Kidney (tissue), 14 donors: ENCODE results near the gene APOL1. TPM values are rescaled to one million over a fixed set of nuclear protein-coding genes. Genes with fewer than 3 reads are reported as not detected.

Experiments used
- DNase-seq, 5 donors: peaks; one replicate each; pipeline ENCODE4 v3.0.0-alpha.2; 2013 to 2020
- FAIRE-seq: peaks from 2 replicates; lab custom pipeline; 2012; peaks lifted over from hg19 to GRCh38; lab: Jason Lieb, UNC
- H3K27ac ChIP-seq, 2 donors: one replicate each; pipeline ENCODE4 v1.7.0; 2013; ENCODE audit warnings: low read depth in 2 of 2, low read length in 2 of 2, inconsistent platforms in 1 of 2
- H3K27me3 ChIP-seq: one replicate; pipeline ENCODE4 v1.7.1; 2013; ENCODE audit warnings: low read length, inconsistent platforms; ENCODE audit not compliant: control insufficient read depth, insufficient read depth
- H3K36me3 ChIP-seq, 3 donors: one replicate each; pipeline versions ENCODE4 v1.7.0 to v1.7.1; 2013; ENCODE audit warnings: low read length in 3 of 3, control low read depth in 1 of 3, inconsistent platforms in 1 of 3; ENCODE audit not compliant: insufficient read depth in 3 of 3, control insufficient read depth in 2 of 3
- H3K4me1 ChIP-seq, 3 donors: one replicate each; pipeline versions ENCODE4 v1.7.0 to v1.7.1; 2013; ENCODE audit warnings: low read length in 3 of 3, inconsistent platforms in 1 of 3, low read depth in 1 of 3; ENCODE audit not compliant: control insufficient read depth in 2 of 3, insufficient read depth in 2 of 3
- H3K4me3 ChIP-seq, 3 donors: one replicate each; pipeline versions ENCODE4 v1.7.0 to v1.8.1; 2013; ENCODE audit warnings: low read length in 3 of 3, control low read depth in 1 of 3, inconsistent platforms in 1 of 3
- H3K9ac ChIP-seq, 3 donors: one replicate each; pipeline versions ENCODE4 v1.7.0 to v1.7.1; 2013; ENCODE audit warnings: low read length in 3 of 3, control low read depth in 1 of 3, inconsistent platforms in 1 of 3
- H3K9me3 ChIP-seq, 3 donors: one replicate each; pipeline versions ENCODE4 v1.7.0 to v1.7.1; 2013; ENCODE audit warnings: low read length in 3 of 3, control low read depth in 1 of 3, inconsistent platforms in 1 of 3; ENCODE audit not compliant: control insufficient read depth in 2 of 3, insufficient read depth in 1 of 3
- intact Hi-C: fragments of 100-400 bp; cut with DNase I; formaldehyde crosslinking; loops from one replicate; pipeline ENCODE4 v1.11.1; 2022
- polyA plus RNA-seq: library from polyadenylated mRNA; stranded (reverse); fragments of 350-450 nt; fragmentation: Illumina TruSeq; extraction: RNeasy Lipid Tissue Mini Kit (QIAGEN cat#74804); gene quantifications from one replicate; pipeline ENCODE4 v1.2.3, GENCODE V29; 2014; ENCODE audit warnings: low read depth, low replicate concordance; ENCODE audit not compliant: insufficient read depth
- total RNA-seq: library from RNA; stranded (reverse); fragmentation: NEBNext Ultra II Directional; extraction: Animal tissue kit (Norgen Biotek cat#: 25700); gene quantifications from one replicate; pipeline ENCODE4 v1.2.1, GENCODE V29; 2021
- TF ChIP-seq, protein P1 (sequence below): IDR thresholded peaks from 3 replicates; pipeline ENCODE4 v1.5.1; 2012; ENCODE audit warnings: mild to moderate bottlenecking, moderate library complexity, borderline replicate concordance; ENCODE audit not compliant: insufficient read depth; ENCODE audit errors: extremely low read depth
- donor health status: control.
- donor health status: control.
- donor health status: control.
- donor health status: control.
- donor health status: control.
- donor health status: DM: yes; HTN: yes; CAD: no.
- donor health status: Normal renal cell carcinoma (clear cell type).

APOL1 gene
- total and polyA plus RNA-seq, 2 donors from 2014 or later = 51.8 to 160 TPM

DNA sequence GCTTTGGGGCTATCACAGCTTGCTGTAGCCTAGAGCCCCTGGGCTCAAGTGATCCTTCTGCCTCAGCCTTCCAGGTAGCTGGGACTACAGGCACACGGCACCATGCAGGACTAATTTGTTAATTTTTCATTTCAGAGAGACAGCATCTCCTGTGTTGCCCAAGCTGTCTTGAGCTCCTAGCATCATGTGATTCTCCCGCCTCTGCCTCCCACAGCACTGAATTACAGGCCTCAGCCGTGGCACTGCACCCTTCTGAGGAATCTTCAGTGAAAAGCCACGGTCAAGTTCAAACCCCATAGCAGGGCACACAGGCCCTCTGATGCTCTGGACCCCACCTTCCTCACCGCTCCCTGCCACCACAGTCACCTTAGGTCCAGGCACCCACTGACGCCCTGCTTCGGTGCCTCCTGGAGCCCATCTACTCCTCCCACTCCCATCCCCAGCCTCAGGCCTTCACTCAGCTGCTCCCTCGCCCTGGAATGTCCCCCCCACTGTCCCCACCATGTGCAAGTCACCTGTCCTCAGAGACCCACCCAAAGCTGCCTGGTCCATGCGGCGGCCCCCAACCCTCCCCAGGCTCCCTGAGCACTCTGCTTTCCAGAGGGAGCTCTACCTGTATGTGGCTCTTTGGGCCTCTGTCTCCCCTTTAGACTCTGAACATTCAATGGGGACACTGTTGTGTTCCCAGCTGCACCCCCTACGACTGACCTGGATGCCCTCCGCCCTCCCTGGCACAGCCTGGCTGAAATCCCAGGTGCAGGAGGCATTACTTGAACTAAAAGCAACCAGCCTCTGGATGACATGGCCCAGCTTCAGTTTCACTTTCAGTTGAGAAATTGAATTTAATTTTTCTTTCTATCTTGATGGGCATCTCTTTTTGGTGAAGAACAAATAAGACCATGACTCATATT is 15.2 kb upstream of the APOL1 start:
- intact Hi-C loops = no loop called here
- Histone ChIP-seq H3K36me3 (peaks cover 0 to 4% (median 2%) of the 10 kb centered on the region in 3 donors), H3K27me3 (no peaks in the 10 kb centered on the region), H3K4me3 (peak overlapping the region in 2 of 3 donors; percentile 99), H3K9me3 (no peaks in the 10 kb centered on the region), H3K27ac (peak overlapping the region; percentile 54 to 96), H3K4me1 (peaks cover 2 to 18% (median 9%) of the 10 kb centered on the region in 3 donors), H3K9ac (peak overlapping the region in 2 of 3 donors; percentile 44 to 97)
- FAIRE-seq (no peak), DNase-seq (peak in 1 of 5 donors; percentile 44)
- TF ChIP-seq, protein P1, sequence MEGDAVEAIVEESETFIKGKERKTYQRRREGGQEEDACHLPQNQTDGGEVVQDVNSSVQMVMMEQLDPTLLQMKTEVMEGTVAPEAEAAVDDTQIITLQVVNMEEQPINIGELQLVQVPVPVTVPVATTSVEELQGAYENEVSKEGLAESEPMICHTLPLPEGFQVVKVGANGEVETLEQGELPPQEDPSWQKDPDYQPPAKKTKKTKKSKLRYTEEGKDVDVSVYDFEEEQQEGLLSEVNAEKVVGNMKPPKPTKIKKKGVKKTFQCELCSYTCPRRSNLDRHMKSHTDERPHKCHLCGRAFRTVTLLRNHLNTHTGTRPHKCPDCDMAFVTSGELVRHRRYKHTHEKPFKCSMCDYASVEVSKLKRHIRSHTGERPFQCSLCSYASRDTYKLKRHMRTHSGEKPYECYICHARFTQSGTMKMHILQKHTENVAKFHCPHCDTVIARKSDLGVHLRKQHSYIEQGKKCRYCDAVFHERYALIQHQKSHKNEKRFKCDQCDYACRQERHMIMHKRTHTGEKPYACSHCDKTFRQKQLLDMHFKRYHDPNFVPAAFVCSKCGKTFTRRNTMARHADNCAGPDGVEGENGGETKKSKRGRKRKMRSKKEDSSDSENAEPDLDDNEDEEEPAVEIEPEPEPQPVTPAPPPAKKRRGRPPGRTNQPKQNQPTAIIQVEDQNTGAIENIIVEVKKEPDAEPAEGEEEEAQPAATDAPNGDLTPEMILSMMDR = no peak

DNA sequence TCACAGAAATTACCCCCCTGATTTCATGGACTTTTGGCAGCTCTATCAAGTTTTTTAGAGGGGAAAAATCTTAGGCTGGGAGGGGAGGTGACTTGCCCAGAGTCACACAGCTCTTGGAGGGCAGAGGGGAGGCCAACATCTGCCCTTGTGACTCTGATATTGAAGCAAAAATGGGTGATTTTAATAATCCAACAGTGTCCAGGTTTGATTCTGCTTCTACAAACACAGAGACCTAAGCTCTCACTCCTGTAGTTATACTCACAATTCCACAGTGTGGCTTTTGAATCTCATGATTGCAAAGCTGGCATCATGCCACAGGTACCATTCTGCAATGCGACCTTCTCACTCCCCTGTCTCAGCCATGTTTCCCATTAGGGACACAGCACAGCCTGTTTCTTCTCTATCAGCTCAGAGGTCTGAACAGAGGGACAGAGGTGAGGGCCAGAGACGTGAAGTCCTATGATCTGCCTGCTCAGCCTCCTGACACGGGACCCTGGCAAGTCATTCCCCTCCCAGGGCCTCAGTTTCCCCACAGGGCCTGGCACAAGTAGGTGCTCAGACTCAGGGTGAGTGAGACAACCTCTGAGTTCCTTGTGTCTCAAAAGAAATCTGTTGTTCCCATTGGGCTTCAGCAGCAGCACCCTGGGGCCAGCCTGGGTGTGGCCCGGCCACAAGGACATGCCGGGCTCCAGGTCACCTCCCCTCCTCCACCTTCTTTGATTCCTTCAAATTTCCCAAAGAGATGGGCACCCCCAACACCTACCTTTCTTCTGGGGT is 14.4 kb upstream of the APOL1 start:
- Histone ChIP-seq H3K36me3 (peaks cover 0 to 4% (median 2%) of the 10 kb centered on the region in 3 donors), H3K9ac (peak overlapping the region; percentile 91 to 98 (median 97)), H3K9me3 (no peaks in the 10 kb centered on the region), H3K27me3 (no peaks in the 10 kb centered on the region), H3K4me1 (peaks cover 2 to 18% (median 9%) of the 10 kb centered on the region in 3 donors), H3K4me3 (peak overlapping the region; percentile 99), H3K27ac (peak overlapping the region; percentile 96 to 97)
- DNase-seq (peak in 4 of 5 donors; percentile 21 to 61 (median 42)), FAIRE-seq (no peak)
- TF ChIP-seq, protein P1 = no peak
- intact Hi-C loops = no loop called here

DNA sequence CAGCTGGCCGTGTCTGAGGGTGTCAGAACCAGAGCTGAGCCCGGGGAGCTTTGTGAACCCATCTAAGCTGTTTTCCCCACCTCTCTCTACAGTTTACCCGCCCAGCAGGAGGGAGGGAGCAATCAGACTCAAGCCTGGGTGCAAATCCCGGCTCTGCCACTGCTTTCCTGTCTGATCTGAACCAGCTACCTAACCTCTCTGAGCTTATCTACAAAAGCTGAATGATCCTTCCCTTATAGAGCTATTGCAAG is 13.9 kb upstream of the APOL1 start:
- no peaks in the 10 kb centered on the region for H3K9me3 ChIP-seq
- peaks cover 0 to 4% (median 2%) of the 10 kb centered on the region in 3 donors for H3K36me3 ChIP-seq
- FAIRE-seq (no peak), DNase-seq (no peak)
- peaks cover 2 to 18% (median 9%) of the 10 kb centered on the region in 3 donors for H3K4me1 ChIP-seq
- TF ChIP-seq, protein P1 = no peak
- H3K4me3 ChIP-seq = peak overlapping the region; percentile 99
- intact Hi-C loops = no loop called here
- H3K9ac ChIP-seq = peak overlapping the region; percentile 91 to 98 (median 97)
- H3K27me3 ChIP-seq = no peaks in the 10 kb centered on the region
- peak overlapping the region; percentile 96 to 97 for H3K27ac ChIP-seq
